A204.1 (cell line): ENCODE results near the gene GCNT4.
A peak's percentile ranks its signal among the peaks of the same experiment; 100 is the strongest.
"Not testable (repeated sequence)": the region's sequence is repeated elsewhere in the genome, so short reads cannot be mapped to it uniquely, and the experiment has no call there.

Experiments
- FAIRE-seq: peaks from 2 replicates; lab custom pipeline; 2012; peaks lifted over from hg19 to GRCh38; lab: Jason Lieb, UNC

The GCNT4 gene, protein sequence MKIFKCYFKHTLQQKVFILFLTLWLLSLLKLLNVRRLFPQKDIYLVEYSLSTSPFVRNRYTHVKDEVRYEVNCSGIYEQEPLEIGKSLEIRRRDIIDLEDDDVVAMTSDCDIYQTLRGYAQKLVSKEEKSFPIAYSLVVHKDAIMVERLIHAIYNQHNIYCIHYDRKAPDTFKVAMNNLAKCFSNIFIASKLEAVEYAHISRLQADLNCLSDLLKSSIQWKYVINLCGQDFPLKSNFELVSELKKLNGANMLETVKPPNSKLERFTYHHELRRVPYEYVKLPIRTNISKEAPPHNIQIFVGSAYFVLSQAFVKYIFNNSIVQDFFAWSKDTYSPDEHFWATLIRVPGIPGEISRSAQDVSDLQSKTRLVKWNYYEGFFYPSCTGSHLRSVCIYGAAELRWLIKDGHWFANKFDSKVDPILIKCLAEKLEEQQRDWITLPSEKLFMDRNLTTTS

DNA sequence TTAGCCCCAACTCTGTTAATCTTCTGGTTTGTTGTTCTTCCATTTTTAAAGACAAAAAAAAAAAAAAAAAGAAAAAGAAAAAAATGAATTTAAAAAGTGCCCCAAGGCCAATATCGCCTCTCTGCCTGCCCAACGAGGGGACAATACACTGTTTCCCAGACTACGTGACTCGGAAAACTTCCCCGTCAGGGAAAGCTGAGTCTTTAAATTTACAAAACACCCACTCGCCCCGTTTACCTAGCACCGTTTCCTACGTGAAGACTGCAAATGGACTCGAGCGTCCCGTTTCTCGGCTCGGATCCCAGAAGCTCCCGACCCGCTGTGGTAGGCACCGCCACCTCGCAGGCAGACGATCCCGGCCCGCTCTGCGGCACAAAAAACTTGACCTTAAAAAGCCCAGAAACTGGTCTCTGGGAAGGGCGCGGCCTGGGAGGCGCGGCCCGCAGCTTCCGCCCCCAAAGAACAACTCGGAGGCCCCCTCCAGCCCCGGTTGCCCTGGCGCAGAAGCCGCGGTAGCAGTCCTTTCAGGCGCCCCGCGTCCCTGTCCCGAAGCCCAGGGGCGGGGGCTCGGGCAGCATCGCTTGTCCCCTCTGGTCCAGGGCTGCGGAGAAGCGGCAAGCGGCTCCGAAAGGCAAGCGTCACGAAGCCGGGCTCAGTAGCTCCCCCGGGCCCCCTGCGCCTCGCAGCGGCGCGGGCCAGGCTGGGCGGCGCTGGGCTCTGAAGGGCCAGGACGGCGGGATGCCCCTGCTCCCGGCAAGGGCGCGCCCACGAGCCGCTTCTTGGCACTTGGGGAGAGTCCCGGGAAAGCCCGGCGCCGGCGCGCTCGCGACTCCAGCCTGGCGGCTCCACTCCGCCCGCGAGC lies at the start of gene GCNT4:
TSS of gene GCNT4 (minus strand) at position 367 of the 862 bp plus-strand sequence. CDS start 22,521 bp downstream, outside the sequence.
- FAIRE-seq, result no peak

DNA sequence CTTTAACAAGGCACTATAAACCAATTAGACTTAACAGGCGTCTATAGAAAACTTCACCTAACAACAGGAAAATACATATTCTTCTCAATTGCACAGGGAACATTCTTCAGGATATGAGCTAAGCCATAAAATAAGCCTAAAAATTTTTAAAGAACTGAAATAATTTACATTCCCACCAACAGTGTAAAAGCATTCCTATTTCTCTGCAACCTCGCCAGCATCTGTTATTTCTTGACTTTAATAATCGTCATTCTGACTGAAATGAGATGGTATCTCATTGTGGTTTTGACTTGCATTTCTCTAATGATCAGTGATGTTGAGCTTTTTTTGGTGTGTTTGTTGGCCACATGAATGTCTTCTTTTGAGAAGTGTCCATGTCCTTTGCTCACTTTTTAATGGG lies 43.6 kb upstream of the GCNT4 start:
- not testable (repeated sequence) for FAIRE-seq

DNA sequence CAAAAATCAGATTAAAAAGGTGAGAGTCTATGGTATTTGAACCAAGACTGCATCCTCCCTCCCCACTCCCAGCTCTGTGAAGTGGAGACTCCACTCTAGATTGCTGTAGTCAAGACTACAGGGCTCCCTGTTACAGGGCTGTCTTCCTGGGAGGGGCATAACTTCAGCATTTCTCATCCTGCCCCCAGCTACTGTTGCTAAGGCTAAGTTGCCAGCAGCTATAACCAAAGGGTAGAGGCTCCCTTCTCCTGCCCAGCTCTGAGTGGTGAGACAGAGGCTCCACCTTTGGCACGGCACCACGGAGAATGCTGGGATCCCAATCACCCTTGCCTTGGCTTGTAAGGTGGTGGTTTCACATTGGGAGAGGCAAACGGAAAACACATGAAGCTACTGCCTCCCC lies 39.2 kb upstream of the GCNT4 start:
- no peak for FAIRE-seq

DNA sequence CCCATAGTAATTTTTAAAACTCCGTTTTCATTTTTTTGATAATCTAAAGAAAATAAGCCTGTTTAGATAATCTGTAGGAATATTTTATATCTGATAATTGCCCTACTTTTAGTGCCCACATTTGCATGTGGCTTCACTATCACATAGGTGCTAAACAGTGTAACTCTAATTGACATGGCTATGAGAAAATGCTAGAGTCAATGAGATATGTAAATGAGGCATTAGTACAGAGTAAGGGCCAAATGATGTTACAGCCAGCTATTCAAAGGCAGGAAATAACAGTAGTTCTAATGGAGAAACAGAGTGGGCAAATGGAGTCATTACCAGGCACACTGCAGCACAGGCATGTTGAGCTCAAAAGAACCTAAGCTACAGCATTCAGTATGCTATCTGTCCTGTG lies 37.3 kb upstream of the GCNT4 start:
- no peak for FAIRE-seq

DNA sequence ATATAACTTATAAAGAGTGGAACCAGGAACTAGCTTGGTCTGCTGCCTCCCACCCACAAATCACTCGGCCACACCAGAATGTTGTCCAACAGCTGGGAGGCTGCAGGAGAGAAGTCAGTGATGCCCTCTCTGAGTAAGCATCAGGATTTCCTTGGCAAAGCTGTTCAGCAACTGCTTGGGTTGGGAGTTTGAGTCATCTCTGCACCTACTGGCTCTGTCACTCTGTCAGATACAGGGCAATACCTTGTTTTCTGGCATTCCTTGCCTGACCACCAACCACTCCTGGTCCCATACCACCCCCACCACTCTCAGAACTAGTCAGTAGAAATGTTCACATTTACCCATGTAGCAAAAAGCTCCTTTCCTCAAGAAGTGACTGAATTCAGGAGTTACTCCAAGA lies 36.8 kb upstream of the GCNT4 start:
- no peak for FAIRE-seq

DNA sequence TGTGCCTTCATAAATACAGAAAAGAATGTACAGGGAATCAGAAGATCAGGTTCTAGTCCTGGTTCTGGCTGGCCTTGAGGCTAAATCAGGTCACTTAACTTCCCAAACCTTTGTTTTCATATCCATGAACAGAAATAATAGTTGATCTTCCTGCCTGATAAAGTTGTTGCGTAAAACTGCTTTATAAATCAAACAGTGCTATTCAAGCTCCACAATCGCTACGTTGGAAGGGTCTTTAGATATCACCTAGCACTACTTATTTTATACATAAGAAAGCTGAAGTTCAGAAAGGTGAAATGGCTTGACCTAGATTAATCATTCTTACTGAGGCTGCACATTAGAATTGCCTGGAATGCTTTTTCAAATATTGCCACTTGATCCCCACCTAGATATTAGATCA lies 36.3 kb upstream of the GCNT4 start:
- no peak for FAIRE-seq

DNA sequence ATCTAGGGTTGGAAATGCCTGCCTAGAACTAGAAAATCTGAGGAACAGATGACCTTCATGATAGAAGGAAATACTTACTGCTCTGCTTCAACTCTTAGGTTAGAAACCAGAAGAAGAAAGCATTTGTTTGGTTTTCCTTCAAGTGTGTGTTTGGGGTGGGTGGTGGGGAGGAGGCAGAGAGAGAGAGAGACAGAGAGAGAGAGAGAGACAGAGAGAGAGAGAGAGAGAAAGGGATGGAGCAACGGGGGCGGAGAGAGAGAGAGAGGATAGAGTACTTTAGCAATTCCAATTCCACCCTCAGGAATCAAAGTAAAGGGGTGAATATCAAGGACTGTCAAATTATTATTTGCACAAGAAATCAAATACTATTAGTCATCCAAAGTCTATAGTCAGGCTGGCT lies 29.2 kb upstream of the GCNT4 start:
- no peak for FAIRE-seq

DNA sequence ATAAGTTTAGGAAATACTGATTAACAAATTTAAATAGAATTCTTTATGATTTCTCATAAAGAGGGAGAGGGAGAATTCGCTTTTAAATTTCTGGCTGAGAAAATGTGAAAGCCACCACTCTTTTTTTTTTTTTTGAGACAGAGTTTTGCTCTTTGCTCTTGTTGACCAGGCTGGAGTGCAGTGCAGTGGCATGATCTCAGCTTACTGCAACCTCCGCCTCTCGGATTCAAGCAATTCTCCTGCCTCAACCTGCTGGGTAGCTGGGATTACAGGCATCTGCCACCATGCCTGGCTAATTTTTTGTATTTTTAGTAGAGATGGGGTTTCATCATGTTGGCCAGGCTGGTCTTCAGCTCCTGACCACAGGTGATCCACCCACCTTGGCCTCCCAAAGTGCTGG lies 27.0 kb upstream of the GCNT4 start:
- FAIRE-seq, result not testable (repeated sequence)

DNA sequence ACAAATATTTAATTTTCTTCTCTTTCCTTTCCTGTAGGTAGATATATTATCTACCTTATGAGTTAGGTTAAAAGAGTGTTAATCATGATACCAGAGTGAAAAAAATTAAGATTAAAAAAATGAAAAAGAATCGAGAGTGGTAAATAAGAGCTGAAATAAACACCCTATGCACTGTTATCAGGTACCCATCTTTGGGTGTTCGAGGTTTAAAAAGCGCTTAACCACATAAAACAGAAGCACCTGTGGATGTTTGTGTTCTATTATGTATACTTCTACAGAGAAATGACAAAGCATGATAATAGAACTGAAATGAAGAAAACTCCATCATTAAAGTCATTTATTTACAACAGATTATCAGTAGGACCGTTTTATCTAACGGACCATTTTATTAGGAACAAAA lies 25.7 kb upstream of the GCNT4 start:
- FAIRE-seq, result no peak

DNA sequence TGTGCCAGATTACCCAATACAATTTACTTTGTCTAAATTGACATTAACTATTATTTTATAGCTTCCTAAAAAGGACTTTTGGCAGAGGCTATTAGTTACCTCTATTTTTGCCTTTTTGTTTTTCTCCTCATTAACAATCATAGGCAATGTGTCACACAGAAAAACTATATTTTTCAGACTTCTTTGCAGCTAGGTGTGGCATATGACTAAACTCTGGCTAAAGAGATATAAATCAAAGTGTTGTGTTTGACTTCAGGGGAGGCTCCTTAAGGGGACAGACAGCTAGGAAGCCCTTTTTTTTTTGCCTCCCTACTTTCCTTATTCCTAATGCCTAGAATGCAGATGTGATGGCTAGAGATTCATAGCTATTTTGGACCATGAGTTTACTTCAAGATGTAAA lies 19.7 kb upstream of the GCNT4 start:
- FAIRE-seq, result no peak

DNA sequence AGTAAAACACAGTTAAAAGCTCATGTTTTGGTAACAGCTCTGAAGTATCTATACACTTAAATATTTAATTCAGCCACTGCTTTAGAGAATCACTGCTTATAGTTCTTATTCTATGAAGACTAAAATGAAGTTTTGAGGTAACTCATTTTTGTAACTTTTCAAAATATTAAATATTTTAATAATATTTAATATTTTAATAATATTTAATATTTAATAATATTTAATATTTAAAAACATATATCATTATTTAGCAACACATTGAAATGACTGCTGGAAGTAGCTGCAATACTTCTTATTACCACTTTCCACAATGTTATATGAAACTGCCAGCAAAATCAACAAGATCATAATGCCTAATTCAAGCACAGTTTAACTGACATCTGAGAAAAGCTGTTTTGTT lies 18.7 kb upstream of the GCNT4 start:
- FAIRE-seq, result peak; percentile 90

DNA sequence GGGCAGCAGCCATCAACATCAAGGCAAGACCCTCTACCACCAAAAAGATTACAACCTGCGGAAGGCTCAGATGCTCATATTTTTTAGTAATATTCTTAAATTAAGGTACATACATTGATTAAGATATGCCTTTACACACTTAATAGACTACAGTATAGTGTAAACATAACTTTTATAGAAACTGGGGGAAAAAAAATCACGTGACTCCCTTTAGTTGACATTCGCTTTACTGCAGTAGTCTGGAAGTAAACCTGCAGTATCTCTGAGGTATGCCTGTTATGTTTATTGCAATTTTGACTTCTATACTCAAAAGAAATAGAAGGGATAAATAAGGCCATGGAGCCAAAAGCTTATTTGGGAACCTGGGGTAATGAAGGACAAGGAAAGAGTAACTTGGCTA lies 15.1 kb upstream of the GCNT4 start:
- no peak for FAIRE-seq

DNA sequence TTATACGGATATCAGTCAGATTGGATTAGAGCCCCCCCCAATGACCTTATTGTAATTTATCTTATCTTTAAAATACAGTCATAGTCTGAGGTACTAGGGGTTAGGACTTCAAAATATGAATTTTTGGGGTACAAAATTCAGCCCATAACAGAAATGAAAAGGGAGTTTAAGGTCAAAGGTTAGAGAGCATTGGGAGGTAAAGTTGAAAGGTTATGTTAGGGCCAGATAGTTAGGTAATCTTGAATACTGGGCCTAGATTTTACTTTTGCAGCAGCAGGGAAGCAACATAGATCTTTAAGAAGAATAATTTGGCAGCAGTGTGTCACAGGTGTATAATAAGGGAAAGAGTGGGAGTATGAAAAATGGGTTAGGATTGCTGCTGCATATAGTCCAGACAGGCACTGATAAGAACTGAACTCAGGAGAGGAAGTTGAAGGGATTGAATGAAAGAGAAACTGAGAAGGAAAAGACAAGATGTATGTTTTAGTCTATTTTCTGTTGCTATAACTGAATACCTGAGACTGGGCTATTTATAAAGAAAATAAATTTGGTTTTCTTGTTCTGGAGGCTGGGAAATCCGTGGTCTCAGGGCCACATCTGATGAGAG lies 10.7 kb upstream of the GCNT4 start:
- FAIRE-seq, result no peak

DNA sequence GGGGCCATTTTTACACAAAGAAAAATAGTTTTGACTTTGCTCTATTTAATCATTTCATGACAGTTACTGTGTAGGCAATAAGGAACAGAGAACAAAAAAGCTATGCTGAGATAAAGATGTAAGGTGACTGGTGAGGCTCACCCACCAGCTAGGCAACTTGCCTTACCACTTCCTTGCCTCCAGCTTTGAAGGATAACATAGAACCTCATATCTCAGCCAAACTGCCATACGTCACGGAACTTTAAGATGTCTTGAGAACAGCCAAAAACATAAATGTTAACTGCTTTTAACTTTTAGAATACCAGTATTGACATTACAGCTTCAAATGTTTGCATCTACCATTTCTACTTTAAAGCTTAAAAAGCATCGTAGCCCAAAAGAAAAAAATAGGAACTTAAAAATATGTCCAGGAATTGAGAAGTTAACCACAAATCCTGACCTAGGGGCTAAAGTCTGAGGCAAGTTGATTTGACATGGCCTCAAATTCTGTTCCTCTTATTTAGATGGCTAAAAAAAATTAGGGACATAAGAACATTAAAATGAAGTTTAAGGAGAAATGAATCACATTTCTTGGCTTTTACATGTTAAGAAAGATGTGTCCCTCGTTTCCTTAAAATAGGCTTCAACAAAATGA lies 7.7 kb upstream of the GCNT4 start:
- no peak for FAIRE-seq

DNA sequence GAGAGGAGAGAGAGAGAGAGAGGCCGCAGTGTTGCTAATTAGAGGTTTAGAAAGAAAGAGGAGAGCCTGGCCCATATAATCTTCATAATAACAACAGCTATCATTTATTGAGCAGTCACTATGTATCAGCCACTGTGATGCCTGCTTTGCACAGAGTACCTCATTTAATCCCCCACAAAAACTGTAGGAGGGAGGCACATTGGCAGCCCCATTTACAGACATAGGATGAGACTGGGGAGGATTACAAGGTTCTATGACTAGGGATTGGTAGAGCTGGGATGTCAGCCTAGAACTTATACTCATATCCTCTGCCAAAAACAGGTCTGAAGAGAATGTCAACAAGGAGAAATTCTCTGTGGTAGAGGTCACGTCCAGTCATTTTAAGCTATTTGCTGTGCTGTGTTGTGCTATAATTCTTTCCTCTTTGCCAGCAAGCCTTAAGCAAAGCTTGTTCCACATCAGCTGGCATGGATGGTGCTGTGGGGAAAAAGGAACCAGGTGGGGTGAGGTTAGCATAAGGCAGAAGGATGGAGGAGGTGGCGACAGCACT lies 6.7 kb upstream of the GCNT4 start:
- no peak for FAIRE-seq

DNA sequence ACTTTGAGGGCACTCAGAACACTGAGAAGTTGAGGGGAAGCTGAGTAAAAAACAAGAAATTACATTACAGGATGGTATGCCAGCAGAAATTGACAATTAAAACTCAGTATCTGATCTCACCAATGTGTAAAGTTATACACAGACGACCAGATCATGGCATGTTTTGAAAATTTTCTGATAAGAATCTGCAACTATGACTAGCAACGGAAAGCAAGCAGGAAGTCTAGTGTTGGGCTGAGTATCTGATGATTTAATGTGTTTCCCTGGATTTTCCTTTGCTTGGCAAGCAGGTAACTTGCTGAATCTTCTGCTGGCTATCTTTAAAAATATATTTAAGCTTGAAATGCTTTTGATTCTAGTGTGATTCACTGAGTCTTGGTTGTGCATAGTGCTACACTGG lies 5.2 kb upstream of the GCNT4 start:
- FAIRE-seq, result no peak

DNA sequence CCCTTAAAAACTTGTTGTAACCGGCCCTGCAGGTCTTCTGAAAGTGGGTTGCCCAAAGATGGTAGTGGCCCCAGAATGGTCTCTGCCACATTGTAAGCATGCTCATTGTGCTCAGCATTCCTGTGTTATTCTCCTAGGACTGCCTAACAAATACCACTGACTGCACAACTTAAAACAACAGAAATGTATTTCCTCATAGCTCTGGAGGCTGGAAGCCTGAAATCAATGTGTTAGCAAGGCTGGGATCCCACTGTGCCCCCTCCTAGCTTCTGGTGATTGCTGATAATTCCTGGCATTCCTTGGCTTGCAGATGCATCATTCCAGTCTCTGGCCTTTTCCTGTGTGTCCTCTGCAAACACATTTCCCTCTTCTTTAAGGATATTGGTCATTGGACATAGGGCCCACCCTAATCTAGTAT lies 3.4 kb upstream of the GCNT4 start:
- FAIRE-seq, result no peak

DNA sequence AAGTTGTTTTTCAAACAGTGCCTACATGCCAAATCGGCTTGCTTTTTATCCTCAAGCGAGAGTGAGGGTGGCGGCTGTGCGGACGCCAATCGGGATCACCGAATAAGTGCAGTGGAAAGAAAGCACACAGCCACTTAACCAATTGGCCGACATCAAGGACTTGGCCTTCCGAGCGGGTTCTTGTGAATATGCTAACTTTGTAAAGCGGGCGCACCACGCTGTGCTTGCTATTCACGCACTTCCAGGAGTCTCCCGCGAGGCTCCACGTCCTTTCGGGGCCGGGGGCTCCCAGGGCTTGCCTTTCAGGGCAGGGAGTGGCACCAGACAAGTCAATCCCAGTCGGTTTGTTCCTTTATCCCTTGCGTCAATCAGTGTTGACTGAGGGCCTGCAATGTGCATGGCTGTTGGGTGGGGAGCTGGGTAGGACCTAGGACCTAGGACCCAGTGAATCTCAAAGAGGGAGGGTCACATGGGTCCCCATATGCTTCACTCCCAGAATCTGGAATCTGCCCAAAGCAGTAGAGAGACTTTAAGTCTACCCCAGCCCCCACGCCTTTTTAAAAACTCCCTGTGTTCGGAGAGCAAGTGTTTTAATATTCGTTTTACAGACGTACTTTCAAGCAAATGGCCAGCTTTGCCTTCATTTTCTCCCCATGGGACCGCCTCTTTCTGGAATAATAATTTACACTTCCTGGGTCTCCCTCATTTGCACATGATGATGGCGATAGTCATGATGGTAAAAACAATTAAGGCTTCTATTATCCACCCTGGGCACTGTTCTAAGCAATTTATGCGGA lies 2.0 kb upstream of the GCNT4 start:
- no peak for FAIRE-seq

DNA sequence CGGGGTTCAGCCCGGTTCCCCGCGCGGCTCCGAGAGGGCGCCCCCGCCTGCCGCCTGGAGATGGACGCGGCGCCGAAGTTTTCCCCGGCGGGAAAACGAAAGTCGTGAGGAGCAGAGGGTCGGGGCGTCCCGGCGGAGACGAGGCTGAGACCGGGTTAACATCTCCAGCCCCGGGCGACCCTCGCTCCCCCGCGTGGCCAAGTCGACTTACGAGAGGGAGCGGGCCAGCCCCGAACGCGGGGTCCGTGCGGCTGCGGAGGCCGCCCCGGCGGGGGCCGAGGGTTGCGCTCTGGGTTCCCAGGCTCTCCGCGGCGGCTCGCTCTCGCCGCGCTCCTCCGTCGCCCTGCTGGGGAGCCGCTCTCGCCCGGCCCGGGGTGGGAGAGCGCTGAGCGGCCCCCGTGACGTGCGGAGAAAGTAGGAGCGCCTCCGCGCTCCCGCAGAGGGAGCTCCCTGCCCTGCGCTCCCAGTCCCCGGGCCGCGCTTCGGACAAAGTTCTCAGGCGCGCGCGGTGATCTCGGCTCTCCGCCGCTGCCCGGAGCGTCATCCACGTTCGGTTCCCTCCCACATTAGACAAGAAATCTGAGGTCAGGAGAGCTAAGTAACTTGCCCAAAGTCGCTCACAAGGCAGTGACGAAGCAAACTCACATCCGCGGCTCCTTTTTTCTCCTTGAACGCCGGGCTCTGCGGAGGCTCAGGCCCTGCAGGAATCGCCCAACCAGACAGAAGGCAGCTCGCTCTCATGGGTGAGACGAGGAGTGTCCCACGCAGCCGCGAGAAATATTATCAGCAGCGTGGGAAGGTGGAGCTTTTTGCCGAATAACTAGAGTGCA lies 1.2 kb upstream of the GCNT4 start:
- no peak for FAIRE-seq

DNA sequence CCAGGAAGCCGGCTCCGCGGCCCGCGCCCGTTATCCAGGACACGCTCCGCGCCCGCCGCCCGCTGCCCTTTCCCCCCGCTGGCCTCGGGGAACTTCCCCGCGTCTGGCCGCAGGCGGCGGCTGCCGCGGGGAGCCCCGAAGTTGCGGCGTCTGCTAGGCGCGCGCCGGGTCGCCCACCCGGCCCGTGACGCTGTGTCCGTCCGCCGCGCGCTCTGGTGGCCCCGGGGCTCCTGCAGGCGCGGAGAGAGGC lies 621 bp upstream of the GCNT4 start:
- no peak for FAIRE-seq
